Activated naive CD8-positive, alpha-beta T cell treated with anti-CD3 and anti-CD28 coated beads, Interleukin-2, amount 50 U/mL, for 24 hours (primary cell): Measurements from ENCODE around the gene DPEP3.
"Not testable (repeated sequence)": the region's sequence is repeated elsewhere in the genome, so short reads cannot be mapped to it uniquely, and the experiment has no call there.

Experiments
- ATAC-seq: fragments of 150-1000 bp; cut with Tn5 transposase; one replicate; pipeline ENCODE4 v1.10.0; 2021
- DNase-seq: peaks from one replicate; pipeline ENCODE4 v3.0.0; 2021
- H3K27ac Mint-ChIP-seq: one replicate; pipeline ENCODE4 v1.8.0; 2021; ENCODE audit warnings: mild to moderate bottlenecking, mixed read lengths
- H3K27me3 Mint-ChIP-seq: one replicate; pipeline ENCODE4 v1.8.0; 2021; ENCODE audit warnings: mixed read lengths
- H3K36me3 Mint-ChIP-seq: one replicate; pipeline ENCODE4 v1.8.0; 2021; ENCODE audit warnings: low read depth, mixed read lengths
- H3K4me1 Mint-ChIP-seq: one replicate; pipeline ENCODE4 v1.8.0; 2021; ENCODE audit warnings: mixed read lengths
- H3K4me3 Mint-ChIP-seq: one replicate; pipeline ENCODE4 v1.8.0; 2021; ENCODE audit warnings: mild to moderate bottlenecking, moderate library complexity, mixed read lengths
- H3K9me3 Mint-ChIP-seq: one replicate; pipeline ENCODE4 v1.8.0; 2021; ENCODE audit warnings: mixed read lengths

DPEP3 gene

GRCh38 chr16:67979955-67980678 is at the start of gene DPEP3:
DPEP3 (minus strand) TSS chr16:67980499; CDS start chr16:67980380, 119 bp downstream.
- DNase-seq (no peak), ATAC-seq (no peak)
- Mint-ChIP-seq H3K27me3 (no peaks in the 10 kb centered on the region), H3K27ac (no peak within 1 kb of the TSS), H3K36me3 (no peaks in the 10 kb centered on the region), H3K9me3 (no peaks in the 10 kb centered on the region), H3K4me3 (no peak within 1 kb of the TSS), H3K4me1 (peaks cover 25% of the 10 kb centered on the region)

- no peak for ATAC-seq
- Mint-ChIP-seq H3K4me3 (no peak overlapping the region), H3K4me1 (peaks cover 20% of the 10 kb centered on the region), H3K9me3 (no peaks in the 10 kb centered on the region), H3K36me3 (peaks cover 40% of the 10 kb centered on the region), H3K27me3 (no peaks in the 10 kb centered on the region), H3K27ac (no peak overlapping the region)
- DNase-seq = no peak
Measured at GRCh38 chr16:68028996-68029395, 48.7 kb upstream of the DPEP3 start.

- ATAC-seq (peak; percentile 88), DNase-seq (peak; percentile 95)
- Mint-ChIP-seq H3K27ac (peak within 1 kb of the TSS; percentile 97), H3K4me1 (peaks cover 34% of the 10 kb centered on the region), H3K27me3 (peaks cover 2% of the 10 kb centered on the region), H3K36me3 (peaks cover 46% of the 10 kb centered on the region), H3K4me3 (peak within 1 kb of the TSS; percentile 95), H3K9me3 (no peaks in the 10 kb centered on the region)
Measured at GRCh38 chr16:68022728-68023537, 42.6 kb upstream of the DPEP3 start, which contains the start of the genes DDX28 and DUS2. DDX28 (minus strand) TSS chr16:68023232; CDS start chr16:68023202, 30 bp downstream. DUS2 (plus strand) TSS chr16:68023284; CDS start chr16:68038024, 14,740 bp downstream.

- ATAC-seq = peak; percentile 5
- Mint-ChIP-seq H3K9me3 (no peaks in the 10 kb centered on the region), H3K36me3 (peaks cover 40% of the 10 kb centered on the region), H3K27me3 (peaks cover 2% of the 10 kb centered on the region), H3K27ac (peak overlapping the region; percentile 97), H3K4me1 (peaks cover 34% of the 10 kb centered on the region), H3K4me3 (peak overlapping the region; percentile 95)
- no peak for DNase-seq
Measured at GRCh38 chr16:68022278-68022727, 42.0 kb upstream of the DPEP3 start.

GRCh38 chr16:68021490-68021889 is 41.2 kb upstream of the DPEP3 start:
- peaks cover 2% of the 10 kb centered on the region for H3K27me3 Mint-ChIP-seq
- H3K36me3 Mint-ChIP-seq = peaks cover 33% of the 10 kb centered on the region
- ATAC-seq (no peak), DNase-seq (no peak)
- H3K9me3 Mint-ChIP-seq = no peaks in the 10 kb centered on the region
- H3K4me1 Mint-ChIP-seq = peaks cover 34% of the 10 kb centered on the region
- H3K27ac Mint-ChIP-seq = peak overlapping the region; percentile 97
- peak overlapping the region; percentile 95 for H3K4me3 Mint-ChIP-seq

GRCh38 chr16:68019167-68019680 is 38.9 kb upstream of the DPEP3 start:
- H3K4me3 Mint-ChIP-seq = no peak overlapping the region
- H3K27ac Mint-ChIP-seq = no peak overlapping the region
- DNase-seq (no peak), ATAC-seq (no peak)
- H3K4me1 Mint-ChIP-seq = peaks cover 28% of the 10 kb centered on the region
- peaks cover 2% of the 10 kb centered on the region for H3K27me3 Mint-ChIP-seq
- no peaks in the 10 kb centered on the region for H3K9me3 Mint-ChIP-seq
- peaks cover 19% of the 10 kb centered on the region for H3K36me3 Mint-ChIP-seq

- DNase-seq (no peak), ATAC-seq (no peak)
- Mint-ChIP-seq H3K9me3 (no peaks in the 10 kb centered on the region), H3K27me3 (no peaks in the 10 kb centered on the region), H3K27ac (no peak within 1 kb of the TSS), H3K4me3 (no peak within 1 kb of the TSS), H3K4me1 (peaks cover 14% of the 10 kb centered on the region), H3K36me3 (peaks cover 2% of the 10 kb centered on the region)
Measured at GRCh38 chr16:68015681-68016080, 35.4 kb upstream of the DPEP3 start, which contains the start of gene DPEP2NB. DPEP2NB (minus strand) TSS chr16:68015911; CDS start chr16:68015770, 141 bp downstream.

- no peak overlapping the region for H3K27ac Mint-ChIP-seq
- no peaks in the 10 kb centered on the region for H3K36me3 Mint-ChIP-seq
- H3K9me3 Mint-ChIP-seq = no peaks in the 10 kb centered on the region
- no peak for ATAC-seq
- no peak for DNase-seq
- peaks cover 14% of the 10 kb centered on the region for H3K4me1 Mint-ChIP-seq
- no peaks in the 10 kb centered on the region for H3K27me3 Mint-ChIP-seq
- H3K4me3 Mint-ChIP-seq = no peak overlapping the region
Measured at GRCh38 chr16:68013440-68013839, 33.1 kb upstream of the DPEP3 start.

- not testable (repeated sequence) for DNase-seq, H3K4me3 Mint-ChIP-seq, ATAC-seq, H3K36me3 Mint-ChIP-seq, H3K9me3 Mint-ChIP-seq, H3K27me3 Mint-ChIP-seq, H3K27ac Mint-ChIP-seq
- H3K4me1 Mint-ChIP-seq = peaks cover 30% of the 10 kb centered on the region
Measured at GRCh38 chr16:68009872-68010271, 29.6 kb upstream of the DPEP3 start.

- Mint-ChIP-seq H3K36me3 (no peaks in the 10 kb centered on the region), H3K27ac (no peak overlapping the region), H3K4me1 (peaks cover 28% of the 10 kb centered on the region), H3K4me3 (no peak overlapping the region), H3K9me3 (no peaks in the 10 kb centered on the region), H3K27me3 (no peaks in the 10 kb centered on the region)
- DNase-seq (no peak), ATAC-seq (no peak)
Measured at GRCh38 chr16:68009157-68009735, 28.9 kb upstream of the DPEP3 start.

- DNase-seq (no peak), ATAC-seq (peak; percentile 71)
- H3K4me1 Mint-ChIP-seq = peaks cover 24% of the 10 kb centered on the region
- H3K4me3 Mint-ChIP-seq = peak overlapping the region; percentile 15
- H3K27ac Mint-ChIP-seq = peak overlapping the region; percentile 86
- H3K27me3 Mint-ChIP-seq = no peaks in the 10 kb centered on the region
- no peaks in the 10 kb centered on the region for H3K9me3 Mint-ChIP-seq
- no peaks in the 10 kb centered on the region for H3K36me3 Mint-ChIP-seq
Measured at GRCh38 chr16:68005786-68006286, 25.5 kb upstream of the DPEP3 start.

GRCh38 chr16:68005211-68005610 is 24.9 kb upstream of the DPEP3 start:
- peak overlapping the region; percentile 86 for H3K27ac Mint-ChIP-seq
- DNase-seq (no peak), ATAC-seq (no peak)
- H3K36me3 Mint-ChIP-seq = no peaks in the 10 kb centered on the region
- H3K4me1 Mint-ChIP-seq = peaks cover 30% of the 10 kb centered on the region
- no peaks in the 10 kb centered on the region for H3K9me3 Mint-ChIP-seq
- no peaks in the 10 kb centered on the region for H3K27me3 Mint-ChIP-seq
- no peak overlapping the region for H3K4me3 Mint-ChIP-seq

GRCh38 chr16:68003031-68003430 is 22.7 kb upstream of the DPEP3 start:
- no peak for DNase-seq
- ATAC-seq = no peak
- Mint-ChIP-seq H3K4me3 (no peak overlapping the region), H3K27ac (no peak overlapping the region), H3K9me3 (no peaks in the 10 kb centered on the region), H3K27me3 (no peaks in the 10 kb centered on the region), H3K4me1 (peaks cover 46% of the 10 kb centered on the region), H3K36me3 (no peaks in the 10 kb centered on the region)

GRCh38 chr16:68000450-68000849 is 20.2 kb upstream of the DPEP3 start:
- peak overlapping the region; percentile 55 for H3K27ac Mint-ChIP-seq
- H3K4me1 Mint-ChIP-seq = peaks cover 52% of the 10 kb centered on the region
- no peaks in the 10 kb centered on the region for H3K36me3 Mint-ChIP-seq
- ATAC-seq (no peak), DNase-seq (no peak)
- H3K27me3 Mint-ChIP-seq = no peaks in the 10 kb centered on the region
- no peak overlapping the region for H3K4me3 Mint-ChIP-seq
- no peaks in the 10 kb centered on the region for H3K9me3 Mint-ChIP-seq
